Neural cell (in vitro differentiated cells): ENCODE results near the gene LNPEP. TPM values are rescaled to one million over a fixed set of nuclear protein-coding genes. Genes with fewer than 3 reads are reported as not detected.

Source experiments
- H2AFZ ChIP-seq: fragments of 200-600, 300-800 bp; sonication (generic), shearing (Covaris generic); 2 replicates; pipeline ENCODE4 v1.6.0; 2014; ENCODE audit warnings: low read depth, mild to moderate bottlenecking, antibody characterized with exemption, low read length, moderate library complexity
- H3F3A ChIP-seq: fragments of 200-600 bp; shearing (Covaris generic); 2 replicates; pipeline ENCODE4 v1.6.1; 2016; ENCODE audit warnings: mild to moderate bottlenecking, moderate library complexity, mixed read lengths, antibody characterized with exemption, low read length; ENCODE audit not compliant: insufficient read depth, poor library complexity, severe bottlenecking
- H3K27ac ChIP-seq: fragments of 200-600, 300-800 bp; sonication (generic), shearing (Covaris generic); 2 replicates; pipeline ENCODE4 v1.5.1; 2014; ENCODE audit warnings: mild to moderate bottlenecking, low read length, moderate library complexity
- H3K27me3 ChIP-seq: fragments of 300-800, 200-600 bp; sonication (generic), shearing (Covaris generic); 2 replicates; pipeline ENCODE4 v1.6.0; 2014; ENCODE audit warnings: mild to moderate bottlenecking, low read depth, low read length, moderate library complexity; ENCODE audit not compliant: insufficient read depth
- H3K36me3 ChIP-seq: fragments of 300-800, 200-600 bp; sonication (generic), shearing (Covaris generic); 2 replicates; pipeline ENCODE4 v1.5.1; 2014; ENCODE audit warnings: mild to moderate bottlenecking, antibody characterized with exemption, low read length, moderate library complexity; ENCODE audit not compliant: insufficient read depth
- H3K4me2 ChIP-seq: fragments of 300-800, 200-600 bp; sonication (generic), shearing (Covaris generic); 2 replicates; pipeline ENCODE4 v1.6.0; 2014; ENCODE audit warnings: mild to moderate bottlenecking, low read length
- H3K4me3 ChIP-seq: fragments of 300-800, 200-600 bp; sonication (generic), shearing (Covaris generic); 2 replicates; pipeline ENCODE4 v1.5.1; 2014; ENCODE audit warnings: mild to moderate bottlenecking, low read length, moderate library complexity
- H3K79me2 ChIP-seq: fragments of 200-600 bp; shearing (Covaris generic); replicated peaks from 2 replicates; pipeline ENCODE4 v1.6.0; 2014; ENCODE audit warnings: mild to moderate bottlenecking, low read length, moderate library complexity; ENCODE audit not compliant: insufficient read depth
- H3K9ac ChIP-seq: fragments of 300-800, 200-600 bp; sonication (generic), shearing (Covaris generic); 2 replicates; pipeline ENCODE4 v1.6.1; 2016; ENCODE audit warnings: mild to moderate bottlenecking, low read length, mixed read lengths
- H3K9me2 ChIP-seq: fragments of 200-600 bp; shearing (Covaris generic); 2 replicates; pipeline ENCODE4 v1.6.1; 2016; ENCODE audit warnings: mild to moderate bottlenecking, low read length, mixed read lengths; ENCODE audit not compliant: insufficient read depth
- H3K9me3 ChIP-seq: fragments of 200-600, 300-800 bp; sonication (generic), shearing (Covaris generic); 2 replicates; pipeline ENCODE4 v1.6.1; 2016; ENCODE audit warnings: mild to moderate bottlenecking, mixed run types, low read length, moderate library complexity, mixed read lengths
- H4K20me1 ChIP-seq: fragments of 200-600 bp; shearing (Covaris generic); 2 replicates; pipeline ENCODE4 v1.6.1; 2016; ENCODE audit warnings: mild to moderate bottlenecking, mixed run types; ENCODE audit not compliant: insufficient read depth
- EP300 ChIP-seq: fragments of 450-650 bp; conservative IDR thresholded peaks from 2 replicates; pipeline ENCODE4 v1.6.1; 2014; ENCODE audit warnings: antibody characterized with exemption, mild to moderate bottlenecking, moderate library complexity; ENCODE audit not compliant: poor library complexity, severe bottlenecking
- EZH2 ChIP-seq: fragments of 200-600, 300-800 bp; shearing (Covaris generic), sonication (generic); IDR thresholded peaks from 2 replicates; pipeline ENCODE4 v1.6.1; 2014; ENCODE audit warnings: antibody characterized with exemption, low read length, borderline replicate concordance, mild to moderate bottlenecking; ENCODE audit not compliant: insufficient read depth, poor library complexity, severe bottlenecking
- MXI1 ChIP-seq: fragments of 450-650 bp; conservative IDR thresholded peaks from 2 replicates; pipeline ENCODE4 v1.6.1; 2014; ENCODE audit warnings: antibody characterized with exemption, mild to moderate bottlenecking; ENCODE audit not compliant: poor library complexity, severe bottlenecking
- POLR2AphosphoS5 ChIP-seq: IDR thresholded peaks from 2 replicates; pipeline ENCODE4 v1.6.1; 2012
- RAD21 ChIP-seq: fragments of 450-650 bp; conservative IDR thresholded peaks from 2 replicates; pipeline ENCODE4 v1.6.1; 2014; ENCODE audit warnings: antibody characterized with exemption, mild to moderate bottlenecking, moderate library complexity
- SMC3 ChIP-seq: fragments of 450-650 bp; conservative IDR thresholded peaks from 2 replicates; pipeline ENCODE4 v1.6.1; 2014; ENCODE audit warnings: antibody characterized with exemption, mild to moderate bottlenecking, moderate library complexity; ENCODE audit not compliant: poor library complexity
- TAF1 ChIP-seq: IDR thresholded peaks from 2 replicates; pipeline ENCODE4 v1.6.1; 2012; ENCODE audit warnings: low read depth
- polyA plus RNA-seq: library from polyadenylated mRNA; depleted of rRNA; stranded (reverse); fragments of >200 nt; gene quantifications from 2 replicates; pipeline ENCODE4 v1.2.3, GENCODE V29; 2014
- TF ChIP-seq, protein P1 (sequence below): fragments of 450-650 bp; IDR thresholded peaks from 2 replicates; pipeline ENCODE4 v1.5.1; 2014; ENCODE audit warnings: antibody characterized with exemption, mild to moderate bottlenecking, moderate library complexity; ENCODE audit not compliant: poor library complexity, severe bottlenecking
- TF ChIP-seq, protein P2 (sequence below): IDR thresholded peaks from 2 replicates; pipeline ENCODE4 v1.6.1; 2012; ENCODE audit warnings: borderline replicate concordance

Gene LNPEP
- polyA plus RNA-seq, 1 donor from 2014 or later: 25.6 TPM

GRCh38 chr5:96924016-96924443 is 11.8 kb upstream of the LNPEP start:
- no peaks in the 10 kb centered on the region for H3K9me3 ChIP-seq
- no peaks in the 10 kb centered on the region for H3K36me3 ChIP-seq
- H3K27ac ChIP-seq: peak overlapping the region; percentile 78
- no peaks in the 10 kb centered on the region for H3K9me2 ChIP-seq
- no peaks in the 10 kb centered on the region for H4K20me1 ChIP-seq
- no peaks in the 10 kb centered on the region for H3K79me2 ChIP-seq
- H3F3A ChIP-seq: no peaks in the 10 kb centered on the region
- H3K27me3 ChIP-seq: no peaks in the 10 kb centered on the region
- no peak for TF ChIP-seq MXI1
- TF ChIP-seq EZH2: no peak
- TF ChIP-seq POLR2AphosphoS5: peak; percentile 41
- TF ChIP-seq, protein P1, sequence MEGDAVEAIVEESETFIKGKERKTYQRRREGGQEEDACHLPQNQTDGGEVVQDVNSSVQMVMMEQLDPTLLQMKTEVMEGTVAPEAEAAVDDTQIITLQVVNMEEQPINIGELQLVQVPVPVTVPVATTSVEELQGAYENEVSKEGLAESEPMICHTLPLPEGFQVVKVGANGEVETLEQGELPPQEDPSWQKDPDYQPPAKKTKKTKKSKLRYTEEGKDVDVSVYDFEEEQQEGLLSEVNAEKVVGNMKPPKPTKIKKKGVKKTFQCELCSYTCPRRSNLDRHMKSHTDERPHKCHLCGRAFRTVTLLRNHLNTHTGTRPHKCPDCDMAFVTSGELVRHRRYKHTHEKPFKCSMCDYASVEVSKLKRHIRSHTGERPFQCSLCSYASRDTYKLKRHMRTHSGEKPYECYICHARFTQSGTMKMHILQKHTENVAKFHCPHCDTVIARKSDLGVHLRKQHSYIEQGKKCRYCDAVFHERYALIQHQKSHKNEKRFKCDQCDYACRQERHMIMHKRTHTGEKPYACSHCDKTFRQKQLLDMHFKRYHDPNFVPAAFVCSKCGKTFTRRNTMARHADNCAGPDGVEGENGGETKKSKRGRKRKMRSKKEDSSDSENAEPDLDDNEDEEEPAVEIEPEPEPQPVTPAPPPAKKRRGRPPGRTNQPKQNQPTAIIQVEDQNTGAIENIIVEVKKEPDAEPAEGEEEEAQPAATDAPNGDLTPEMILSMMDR: no peak
- no peak for TF ChIP-seq TAF1
- no peak for TF ChIP-seq SMC3
- peak; percentile 62 for TF ChIP-seq EP300
- TF ChIP-seq RAD21: no peak
- TF ChIP-seq, protein P2, sequence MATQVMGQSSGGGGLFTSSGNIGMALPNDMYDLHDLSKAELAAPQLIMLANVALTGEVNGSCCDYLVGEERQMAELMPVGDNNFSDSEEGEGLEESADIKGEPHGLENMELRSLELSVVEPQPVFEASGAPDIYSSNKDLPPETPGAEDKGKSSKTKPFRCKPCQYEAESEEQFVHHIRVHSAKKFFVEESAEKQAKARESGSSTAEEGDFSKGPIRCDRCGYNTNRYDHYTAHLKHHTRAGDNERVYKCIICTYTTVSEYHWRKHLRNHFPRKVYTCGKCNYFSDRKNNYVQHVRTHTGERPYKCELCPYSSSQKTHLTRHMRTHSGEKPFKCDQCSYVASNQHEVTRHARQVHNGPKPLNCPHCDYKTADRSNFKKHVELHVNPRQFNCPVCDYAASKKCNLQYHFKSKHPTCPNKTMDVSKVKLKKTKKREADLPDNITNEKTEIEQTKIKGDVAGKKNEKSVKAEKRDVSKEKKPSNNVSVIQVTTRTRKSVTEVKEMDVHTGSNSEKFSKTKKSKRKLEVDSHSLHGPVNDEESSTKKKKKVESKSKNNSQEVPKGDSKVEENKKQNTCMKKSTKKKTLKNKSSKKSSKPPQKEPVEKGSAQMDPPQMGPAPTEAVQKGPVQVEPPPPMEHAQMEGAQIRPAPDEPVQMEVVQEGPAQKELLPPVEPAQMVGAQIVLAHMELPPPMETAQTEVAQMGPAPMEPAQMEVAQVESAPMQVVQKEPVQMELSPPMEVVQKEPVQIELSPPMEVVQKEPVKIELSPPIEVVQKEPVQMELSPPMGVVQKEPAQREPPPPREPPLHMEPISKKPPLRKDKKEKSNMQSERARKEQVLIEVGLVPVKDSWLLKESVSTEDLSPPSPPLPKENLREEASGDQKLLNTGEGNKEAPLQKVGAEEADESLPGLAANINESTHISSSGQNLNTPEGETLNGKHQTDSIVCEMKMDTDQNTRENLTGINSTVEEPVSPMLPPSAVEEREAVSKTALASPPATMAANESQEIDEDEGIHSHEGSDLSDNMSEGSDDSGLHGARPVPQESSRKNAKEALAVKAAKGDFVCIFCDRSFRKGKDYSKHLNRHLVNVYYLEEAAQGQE: no peak
- peak overlapping the region; percentile 39 for H3K4me3 ChIP-seq
- no peak overlapping the region for H2AFZ ChIP-seq
- H3K4me2 ChIP-seq: peak overlapping the region; percentile 63
- peak overlapping the region; percentile 48 for H3K9ac ChIP-seq

DNA sequence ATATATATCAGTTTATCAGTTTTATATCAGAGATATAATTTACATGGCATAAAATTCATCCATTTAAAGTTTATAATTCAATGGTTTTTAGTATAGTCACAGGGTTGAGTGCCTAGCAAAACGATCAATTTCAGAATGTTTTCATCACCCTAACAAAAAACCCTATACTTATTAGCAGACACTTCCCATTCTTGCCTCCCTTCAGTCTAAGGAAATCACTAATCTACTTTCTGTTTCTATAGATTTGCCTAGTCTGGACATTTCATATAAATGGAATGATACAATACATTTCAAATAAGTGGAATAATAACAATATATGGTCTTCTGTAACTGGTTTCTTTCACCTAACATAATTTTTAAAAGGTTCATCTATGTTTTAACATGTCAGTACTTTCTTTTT is 9.6 kb upstream of the LNPEP start:
- Histone ChIP-seq H3K36me3 (no peaks in the 10 kb centered on the region), H3K9me3 (no peaks in the 10 kb centered on the region), H3K79me2 (peaks cover 5% of the 10 kb centered on the region), H3K9ac (no peak overlapping the region), H2AFZ (no peak overlapping the region), H3K9me2 (no peaks in the 10 kb centered on the region), H3K27ac (no peak overlapping the region), H3K4me2 (no peak overlapping the region), H3F3A (no peaks in the 10 kb centered on the region), H3K4me3 (no peak overlapping the region), H4K20me1 (no peaks in the 10 kb centered on the region), H3K27me3 (no peaks in the 10 kb centered on the region)
- TF ChIP-seq, protein P1: no peak
- TF ChIP-seq EZH2 (no peak), RAD21 (no peak), TAF1 (no peak), EP300 (no peak), SMC3 (no peak), MXI1 (no peak), POLR2AphosphoS5 (no peak)
- TF ChIP-seq, protein P2: no peak
